OCI-LY3 (cell line): ENCODE measurements around the gene RNF225.

Source experiments
- CTCF ChIP-seq: fragments of 200-600, 300-600 bp; sonication (generic); IDR thresholded peaks from 2 replicates; pipeline ENCODE4 v1.5.1; 2014; ENCODE audit warnings: antibody characterized with exemption, low read length, low read depth
- EZH2phosphoT487 ChIP-seq: fragments of 200-600 bp; shearing (Covaris generic); IDR thresholded peaks from 2 replicates; pipeline ENCODE4 v1.6.1; 2018; ENCODE audit warnings: antibody characterized with exemption, mixed run types, low read depth

GRCh38 chr19:58382997-58383603, 12.4 kb upstream of the RNF225 start:
- TF ChIP-seq CTCF (no peak), EZH2phosphoT487 (no peak)
